GM18511 (cell line): ENCODE results near the gene LRRC36.
A peak's percentile ranks its signal among the peaks of the same experiment; 100 is the strongest.

ENCODE experiments used
- ATAC-seq: cut with Tn5 transposase; IDR thresholded peaks from one replicate; pipeline ENCODE4 v1.9.1; 2021; ENCODE audit warnings: mild to moderate bottlenecking, moderate library complexity; ENCODE audit not compliant: unreplicated experiment

Gene LRRC36

DNA sequence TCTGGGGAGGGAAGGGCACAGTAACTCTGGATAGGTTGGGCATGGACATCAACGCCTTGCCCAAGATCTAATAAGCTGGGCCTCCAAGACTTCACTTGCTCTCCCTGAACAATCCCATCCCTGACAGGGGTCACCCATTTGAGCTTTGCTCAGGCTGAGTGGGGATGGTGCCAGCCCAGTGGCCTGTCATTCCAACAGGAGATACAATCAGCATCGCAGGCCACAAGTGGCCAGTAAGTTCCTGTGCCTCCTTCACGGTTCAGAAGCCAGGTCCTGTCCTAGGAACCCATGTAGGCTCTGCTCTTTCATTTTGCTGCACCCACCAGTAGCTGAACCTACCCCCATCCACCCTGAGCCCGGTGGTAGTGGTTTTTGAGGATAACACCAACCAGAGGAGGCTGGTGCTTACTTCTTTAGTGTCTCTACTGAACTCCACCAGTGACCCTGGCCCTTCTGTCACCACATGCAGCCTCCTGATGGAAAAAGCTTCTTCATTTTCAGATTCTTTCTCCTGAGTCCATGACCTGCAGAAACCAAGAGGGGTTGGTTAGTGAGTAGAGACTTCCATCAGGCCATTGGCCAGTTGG lies 32.4 kb upstream of the LRRC36 start:
- ATAC-seq, result no peak

DNA sequence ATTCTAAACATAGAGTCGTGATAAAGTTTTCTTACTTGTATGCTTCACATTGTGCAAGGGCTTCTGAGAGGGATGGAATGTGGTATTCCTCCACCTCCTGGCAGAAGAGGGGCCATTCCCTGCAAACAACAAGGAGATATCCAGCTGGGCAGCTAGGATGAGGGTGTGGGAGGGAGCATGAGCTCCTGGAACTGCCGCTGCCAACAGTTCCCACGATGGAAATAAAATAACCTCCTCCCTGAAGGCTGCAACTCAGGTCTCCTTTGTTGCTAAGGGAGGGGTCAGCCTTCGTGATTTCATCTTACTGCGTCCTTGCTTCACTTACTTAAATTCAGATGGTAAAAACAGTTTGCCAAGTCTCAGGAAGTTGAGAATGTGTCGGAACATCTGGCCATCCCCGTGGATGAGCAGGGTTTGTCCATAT lies 31.7 kb upstream of the LRRC36 start:
- no peak for ATAC-seq

DNA sequence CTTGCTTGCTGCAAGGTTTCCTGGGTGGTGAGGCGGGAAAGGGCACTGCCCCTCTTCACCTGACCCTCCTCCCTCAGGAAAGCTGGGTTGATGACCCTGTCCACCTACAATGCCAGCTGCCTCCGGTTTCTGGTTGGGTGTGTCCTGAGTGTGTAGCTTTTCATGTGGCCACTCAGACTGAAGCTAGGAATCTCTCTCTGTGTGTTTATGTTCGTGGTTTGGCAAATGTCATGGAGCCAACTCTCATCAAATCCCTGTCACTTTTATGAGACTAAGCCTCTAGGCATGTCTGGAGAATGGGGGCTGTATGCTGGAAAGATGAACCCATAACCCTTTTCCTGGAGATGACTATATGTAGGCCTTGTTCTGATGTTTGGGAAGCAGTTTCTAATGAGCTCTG lies 30.2 kb upstream of the LRRC36 start:
- ATAC-seq, result no peak

DNA sequence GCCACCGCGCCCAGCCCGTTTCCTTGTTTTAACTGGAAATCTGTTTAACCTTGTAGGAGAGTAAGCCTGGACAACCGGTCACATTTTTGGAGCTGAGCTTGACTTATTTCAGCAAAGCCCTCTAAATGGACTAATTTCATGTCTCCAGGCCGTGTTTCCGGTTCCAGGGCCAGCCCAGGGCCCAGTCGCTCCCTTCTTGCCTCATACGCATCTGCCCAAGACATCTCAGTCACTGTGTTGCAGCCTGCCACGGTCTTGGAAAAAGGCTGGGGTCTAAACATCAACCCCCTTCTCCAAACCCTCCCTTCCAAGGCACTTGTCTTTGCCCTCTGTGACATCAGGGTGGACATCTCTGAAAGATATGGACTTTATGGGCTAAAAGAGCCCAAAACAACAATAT lies 28.3 kb upstream of the LRRC36 start:
- ATAC-seq, result no peak

DNA sequence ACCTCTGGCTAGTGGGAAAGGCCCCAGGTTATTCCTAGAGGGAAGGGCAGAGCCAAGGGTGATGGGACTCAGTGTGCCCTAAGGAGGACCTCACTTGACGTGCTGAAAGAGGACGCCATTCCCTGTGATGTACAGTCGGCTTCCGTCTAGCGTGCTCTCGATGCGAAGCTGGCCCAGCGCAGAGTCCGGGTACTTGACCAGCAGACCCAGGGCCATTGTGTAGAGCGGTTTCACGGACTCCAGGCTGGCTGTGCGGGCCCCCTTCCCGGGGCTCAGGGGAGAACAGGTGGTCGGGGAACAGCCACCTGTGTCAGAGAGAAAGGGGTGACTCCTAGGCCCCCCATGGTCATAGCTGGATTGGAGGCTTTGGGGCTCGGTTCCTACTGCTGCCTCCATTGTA lies 27.3 kb upstream of the LRRC36 start:
- ATAC-seq, result no peak

DNA sequence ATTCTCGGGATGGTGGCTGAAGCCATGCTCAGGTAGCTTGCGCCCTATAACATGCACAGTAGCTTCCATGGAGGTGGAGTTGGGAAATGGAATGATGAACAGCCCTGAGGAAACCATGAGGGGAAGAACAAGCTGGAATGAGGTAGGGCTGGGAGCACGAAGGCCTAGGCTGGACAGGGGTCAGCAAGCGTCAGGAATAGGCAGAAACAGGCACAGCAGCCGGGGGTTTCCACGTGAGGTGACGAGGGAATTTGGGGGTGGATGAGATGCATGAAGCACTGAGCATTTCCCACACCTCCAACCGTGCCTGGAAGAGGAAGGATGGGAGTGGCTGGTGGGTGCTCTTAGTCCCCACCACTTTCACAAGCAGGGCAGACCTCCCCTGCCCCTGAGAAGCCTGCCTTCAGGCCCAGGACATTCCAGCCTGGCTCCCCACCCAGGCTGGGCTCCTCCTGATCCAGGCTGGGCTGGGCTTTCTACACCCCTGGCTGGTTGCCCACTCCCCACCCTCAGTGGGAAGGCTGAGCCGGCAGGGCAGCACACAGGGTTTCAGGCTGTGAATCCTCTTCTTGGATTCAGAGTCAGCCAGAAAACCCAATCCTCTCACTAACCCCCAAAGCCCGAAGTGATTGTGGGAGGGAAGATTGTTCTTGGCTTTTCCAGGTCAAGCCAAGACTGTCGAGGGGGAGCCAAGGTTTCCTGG lies 25.4 kb upstream of the LRRC36 start:
- no peak for ATAC-seq

DNA sequence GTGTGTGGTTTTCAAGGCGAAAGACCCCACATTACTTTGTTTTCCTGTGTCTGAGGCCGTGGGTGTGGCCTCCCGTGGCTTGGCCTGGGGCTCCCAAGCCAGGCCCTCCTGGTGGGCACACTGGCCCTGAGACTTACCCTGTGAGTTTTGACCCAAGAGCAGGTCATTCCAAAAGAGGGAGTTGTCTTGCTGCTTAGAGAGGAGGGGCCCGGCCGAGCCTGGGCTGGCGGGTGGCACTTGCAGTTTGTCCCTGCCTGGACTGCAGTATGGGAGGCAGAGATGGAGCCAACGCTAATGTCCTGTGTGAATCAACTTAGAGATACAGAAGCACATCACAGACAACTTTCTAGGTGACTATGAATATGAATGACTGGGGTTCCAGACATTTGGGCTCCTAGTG lies 24.5 kb upstream of the LRRC36 start:
- no peak for ATAC-seq

DNA sequence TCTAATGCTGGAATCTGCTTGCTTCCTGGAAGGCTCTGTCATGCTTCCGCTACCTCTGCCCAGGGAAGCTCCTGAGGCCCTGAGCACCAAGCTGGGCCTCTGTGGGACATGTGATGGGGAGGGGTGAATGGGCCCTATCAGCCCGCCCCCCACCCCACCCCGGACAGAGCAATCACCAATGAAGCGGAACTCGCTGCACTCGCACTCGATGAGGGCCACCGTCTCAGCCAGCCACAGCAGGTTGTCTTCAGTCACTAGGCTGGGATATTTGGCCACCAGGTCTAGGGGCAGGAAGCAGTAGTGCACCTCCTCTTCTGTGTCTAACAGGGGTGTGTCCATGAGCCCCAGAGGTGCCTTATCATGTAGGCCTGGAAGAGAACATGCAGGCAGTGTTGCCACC lies 23.6 kb upstream of the LRRC36 start:
- ATAC-seq, result no peak

DNA sequence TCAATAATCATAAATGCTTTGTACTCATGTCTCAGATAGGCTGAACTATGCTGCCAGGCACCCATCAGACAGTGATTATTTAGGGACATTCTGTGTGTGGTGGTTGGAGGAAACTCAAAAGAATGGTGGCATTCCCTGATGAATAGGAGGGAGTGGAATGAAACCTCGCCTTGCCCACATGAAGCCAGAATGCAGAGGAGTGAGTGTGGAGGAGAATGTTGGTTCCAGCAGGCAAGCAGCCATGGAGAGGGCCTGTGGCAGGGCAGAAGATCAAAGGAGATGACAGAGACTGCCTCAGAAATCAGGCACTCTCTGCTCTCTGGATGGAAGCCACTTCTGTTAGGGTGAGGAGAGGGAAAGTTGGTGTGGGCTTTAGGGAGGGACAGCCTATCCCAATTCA lies 22.6 kb upstream of the LRRC36 start:
- no peak for ATAC-seq

DNA sequence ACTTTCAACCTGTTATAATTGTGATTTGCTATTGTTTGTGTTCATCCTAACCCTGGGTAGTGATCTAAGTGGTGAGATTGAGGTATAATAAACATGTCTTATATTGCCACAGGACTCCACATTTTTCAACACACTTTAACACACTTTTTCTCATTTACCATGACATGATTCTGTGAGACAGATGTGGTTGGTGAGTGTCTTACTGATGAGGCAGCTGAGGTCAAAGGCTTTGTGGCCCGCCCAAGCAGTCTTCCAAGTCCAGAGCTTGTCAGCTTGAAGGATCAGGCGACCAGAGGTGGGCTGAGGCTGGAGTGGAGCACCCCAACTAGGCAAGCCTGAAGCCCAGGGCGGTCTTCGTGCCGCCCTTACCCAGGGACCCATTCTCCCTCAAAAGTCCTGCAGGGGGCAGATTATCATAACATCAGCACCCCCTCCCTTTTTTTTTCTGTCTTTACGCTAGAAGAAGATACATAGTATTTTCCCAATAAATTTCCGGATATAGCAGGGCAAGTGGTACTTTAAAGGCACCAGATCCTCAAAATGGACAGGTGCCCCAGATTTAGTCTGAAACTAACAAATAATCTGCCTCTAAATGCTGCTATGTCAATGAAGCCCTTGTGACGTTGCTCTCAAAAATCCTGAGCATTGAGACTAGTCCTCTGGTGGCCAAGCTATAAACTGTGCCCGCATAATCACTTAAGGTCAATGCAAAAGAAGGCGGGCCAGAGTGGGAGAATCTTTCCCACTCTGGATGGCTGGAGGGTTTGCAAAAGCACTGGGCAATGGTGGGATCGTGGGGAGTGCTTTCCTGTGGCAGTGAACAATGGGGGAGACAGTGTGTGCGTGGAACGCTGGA lies 21.2 kb upstream of the LRRC36 start:
- ATAC-seq, result no peak

DNA sequence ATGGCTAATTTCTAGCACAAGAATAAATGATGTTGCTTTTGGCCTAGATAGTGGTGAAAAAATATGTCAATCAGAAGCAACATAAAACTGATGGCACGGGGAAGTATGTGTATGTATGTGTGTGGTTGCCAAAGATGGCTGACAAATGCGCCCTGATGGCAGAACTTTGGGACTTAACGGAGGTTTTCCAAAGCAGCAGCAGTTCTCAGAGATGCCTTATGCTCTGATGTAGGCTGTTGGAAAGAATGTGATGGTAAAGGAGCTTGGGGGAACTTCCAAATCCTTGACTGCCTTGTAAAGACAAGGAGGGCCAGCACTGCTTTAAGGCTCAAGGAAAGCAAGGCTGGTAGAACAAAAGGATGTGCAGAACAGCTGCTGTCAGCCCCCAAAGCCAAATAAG lies 16.1 kb upstream of the LRRC36 start:
- no peak for ATAC-seq

DNA sequence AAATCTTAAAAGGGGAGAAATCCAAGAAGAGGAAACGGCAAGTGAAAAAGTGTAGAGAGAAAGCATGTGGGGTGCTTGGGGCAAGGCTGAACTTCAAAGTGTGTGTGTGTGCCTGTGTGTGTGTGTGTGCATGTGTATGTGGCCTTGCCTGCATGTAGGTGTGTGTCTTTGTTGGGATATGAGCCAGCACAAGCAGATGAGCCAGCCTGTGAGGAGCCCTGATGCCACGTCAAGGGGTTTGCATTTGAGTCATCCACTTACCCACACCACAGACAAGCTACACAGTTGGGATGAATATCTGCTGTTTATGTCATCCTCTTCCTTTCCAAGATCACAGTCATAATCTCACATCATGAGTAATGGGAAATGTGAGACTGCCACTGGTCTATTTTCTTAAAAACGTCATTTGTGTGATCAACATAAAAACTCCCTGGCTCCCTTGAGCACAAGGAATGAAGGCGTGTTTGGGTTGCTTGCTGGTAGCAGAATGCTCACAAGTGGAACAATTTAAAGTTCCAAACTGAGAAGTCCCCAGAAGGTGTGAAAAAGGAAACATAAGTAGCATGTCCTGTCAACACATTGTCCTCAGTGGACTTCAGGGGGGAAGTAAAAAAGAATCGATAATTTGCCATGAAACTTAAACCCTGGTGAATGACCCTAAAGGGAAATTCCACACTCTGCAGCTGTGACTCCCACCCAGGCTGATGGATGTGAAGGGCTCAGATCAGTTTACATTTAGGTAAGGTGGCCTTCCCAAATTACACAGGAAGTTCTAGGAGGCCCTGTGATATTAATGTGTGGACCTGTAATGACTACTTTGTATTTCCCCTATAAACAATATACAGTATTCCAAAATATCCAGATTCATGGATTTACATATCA lies 14.8 kb upstream of the LRRC36 start:
- ATAC-seq, result peak; percentile 88

DNA sequence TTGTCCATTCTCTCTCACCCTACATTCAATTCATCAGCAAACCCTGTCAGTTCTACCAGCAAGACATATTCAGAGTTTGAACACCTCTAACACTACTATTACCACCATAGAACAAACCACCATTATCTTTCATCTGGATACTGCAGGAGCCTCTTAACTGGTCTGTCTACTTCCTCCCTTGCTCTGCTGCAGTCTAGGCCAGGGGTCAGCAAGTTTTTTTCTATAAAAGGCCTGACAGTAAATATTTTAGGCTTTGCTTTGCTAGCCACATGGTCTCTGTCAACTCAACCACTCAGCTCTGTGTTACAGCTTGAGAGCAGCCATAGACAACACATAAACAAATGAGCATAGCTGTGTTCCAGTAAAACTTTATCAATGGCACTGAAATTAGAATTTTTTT lies 13.9 kb upstream of the LRRC36 start:
- no peak for ATAC-seq

DNA sequence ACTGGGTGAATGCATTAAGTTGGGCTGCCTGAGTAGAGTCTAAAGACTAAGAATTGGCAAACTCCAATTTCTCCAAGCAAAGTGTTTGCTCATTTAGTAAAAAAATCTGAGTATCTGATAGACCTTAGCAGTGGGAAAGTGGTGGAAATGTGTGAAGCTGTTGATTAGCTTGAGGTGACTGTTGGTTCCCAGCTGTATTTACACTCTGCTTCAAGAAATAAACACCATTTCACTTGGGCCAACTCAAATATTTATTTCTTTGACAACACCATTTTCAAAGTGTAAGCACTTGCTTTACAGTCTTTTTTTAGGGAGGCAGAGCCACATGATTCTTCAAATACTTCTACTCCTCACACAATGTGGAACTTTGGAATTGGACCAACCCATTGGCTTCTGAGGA lies 8.8 kb upstream of the LRRC36 start:
- ATAC-seq, result no peak

DNA sequence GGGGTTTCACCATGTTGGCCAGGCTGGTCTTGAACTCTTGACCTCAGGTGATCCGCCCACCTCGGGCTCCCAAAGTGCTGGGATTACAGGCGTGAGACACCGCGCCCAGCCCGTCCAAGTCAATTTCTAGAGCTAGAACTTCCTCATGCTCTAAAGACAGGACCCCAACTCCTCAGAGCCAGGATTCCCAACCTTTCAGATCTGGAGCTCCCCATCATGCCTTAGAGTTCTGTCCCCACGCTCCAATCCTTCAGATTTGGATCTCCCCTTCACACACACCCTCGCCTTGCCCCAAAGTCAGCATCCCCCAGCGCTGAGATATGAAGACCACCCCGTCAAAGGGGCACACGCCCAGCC lies 522 bp upstream of the LRRC36 start:
- no peak for ATAC-seq

DNA sequence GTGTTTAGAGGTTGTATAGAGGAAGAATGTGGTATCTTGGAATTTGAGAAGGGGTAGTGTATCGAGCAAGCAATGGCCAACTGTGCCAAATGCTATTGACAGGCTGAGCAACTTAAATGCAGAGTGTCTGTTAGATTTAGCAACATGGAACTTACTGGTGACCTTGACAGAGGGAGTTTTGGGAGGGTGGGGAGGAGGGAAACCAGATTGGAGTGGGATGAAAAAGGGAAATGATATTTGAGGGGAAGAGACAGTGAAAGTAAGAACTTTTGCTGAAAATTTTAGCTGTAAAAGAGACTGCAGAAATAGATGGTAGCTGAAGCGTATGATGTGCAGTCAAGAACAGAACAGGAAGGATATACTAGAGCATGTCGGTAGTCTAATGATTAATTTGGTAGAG lies 1.1 kb downstream of the LRRC36 start:
- ATAC-seq, result no peak

DNA sequence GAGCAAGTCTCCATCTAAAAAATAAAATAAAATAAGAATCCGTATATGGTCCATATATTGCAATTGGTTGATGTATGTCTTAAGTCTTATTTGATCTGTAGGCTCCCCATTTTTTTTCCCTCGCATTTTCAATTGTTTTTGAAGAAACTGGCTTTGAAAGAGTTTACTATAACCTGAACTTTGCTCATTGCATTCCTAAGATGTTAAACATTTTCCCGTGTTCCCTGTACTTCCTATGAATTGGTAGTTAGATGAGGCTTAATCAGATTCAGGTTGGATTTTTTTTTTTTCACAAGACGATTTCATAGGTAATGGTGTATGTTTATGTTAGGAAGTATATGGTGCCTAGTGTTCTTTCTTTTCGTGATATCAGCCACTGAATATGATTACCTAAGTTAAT lies 3.3 kb downstream of the LRRC36 start:
- no peak for ATAC-seq

DNA sequence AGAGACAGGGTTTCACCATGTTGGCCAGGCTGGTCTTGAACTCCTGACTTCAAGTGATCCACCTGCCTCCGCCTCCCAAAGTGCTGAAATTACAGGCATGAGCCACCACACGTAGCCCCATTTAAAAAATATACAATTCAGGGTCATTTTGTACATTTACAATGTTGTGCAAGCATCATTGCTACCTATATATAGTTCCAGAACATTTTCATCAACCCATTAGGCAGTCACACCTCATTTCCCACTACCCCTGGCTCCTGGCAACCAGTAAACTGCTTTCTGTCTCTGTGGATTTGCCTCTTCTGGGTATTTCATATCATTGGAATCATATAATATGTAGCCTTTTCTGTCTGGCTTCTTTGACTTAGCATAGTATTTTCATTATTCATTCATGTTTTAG lies 6.7 kb downstream of the LRRC36 start:
- ATAC-seq, result no peak

DNA sequence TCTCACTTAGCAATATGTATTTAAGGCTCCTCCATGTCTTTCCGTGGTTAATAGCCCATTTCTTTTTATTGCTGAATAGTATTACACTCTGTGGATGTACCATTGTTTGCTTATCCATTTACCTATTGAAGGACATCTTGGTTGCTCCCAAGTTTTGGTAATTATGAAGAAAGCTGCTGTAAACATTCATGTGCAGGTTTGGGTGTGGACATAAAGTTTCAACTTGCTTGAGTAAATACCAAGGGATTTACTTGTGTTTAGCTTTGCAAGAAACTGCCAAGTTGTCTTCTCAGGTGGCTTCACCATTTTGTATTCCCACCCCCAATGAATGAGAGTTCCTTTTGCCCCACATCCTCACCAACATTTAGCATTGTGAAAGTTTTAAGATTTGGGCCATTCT lies 9.5 kb downstream of the LRRC36 start:
- no peak for ATAC-seq

DNA sequence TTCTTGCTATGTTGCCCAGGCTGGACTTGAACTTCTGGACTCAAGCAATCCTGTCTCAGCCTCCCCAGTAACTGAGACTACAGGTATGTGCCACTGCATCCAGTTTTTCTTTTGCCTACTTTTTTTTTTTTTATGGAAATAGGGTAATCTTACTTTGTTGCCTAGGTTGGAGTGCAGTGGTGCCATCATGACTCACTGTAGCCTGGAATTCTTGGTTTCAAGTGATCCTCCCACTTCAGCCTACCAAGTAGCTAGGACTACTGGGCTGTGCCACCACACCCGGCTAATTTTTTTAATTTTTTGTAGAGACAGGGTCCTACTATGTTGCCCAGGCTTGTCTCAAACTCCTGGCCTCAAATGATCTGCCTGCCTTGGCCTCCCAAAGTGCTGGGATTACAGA lies 10.0 kb downstream of the LRRC36 start:
- ATAC-seq, result no peak

DNA sequence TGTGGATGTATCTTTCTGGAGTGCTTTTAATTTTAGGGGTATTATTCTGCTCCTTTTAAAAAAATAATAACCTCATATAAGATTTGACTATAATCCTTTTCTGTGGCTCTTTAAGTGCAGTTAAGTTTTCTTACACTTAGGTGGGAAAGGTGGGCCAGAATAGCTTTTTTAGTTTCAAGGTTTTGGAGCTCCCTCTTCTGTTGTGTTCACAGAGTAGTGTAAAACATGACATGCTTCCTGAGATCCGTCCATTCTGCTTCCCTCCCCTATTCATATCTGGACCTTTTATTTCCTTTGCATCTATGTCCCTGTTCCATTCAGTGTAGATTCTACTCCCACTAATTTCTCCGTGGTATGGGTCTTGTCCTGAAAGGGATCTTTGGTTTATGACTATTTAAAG lies 12.8 kb downstream of the LRRC36 start:
- ATAC-seq, result no peak
